GM21737 (cell line): ENCODE results near the gene SLC44A1.

Experiments used
- ATAC-seq: cut with Tn5 transposase; IDR thresholded peaks from one replicate; pipeline ENCODE4 v1.9.1; 2021; ENCODE audit warnings: mild to moderate bottlenecking, moderate library complexity; ENCODE audit not compliant: unreplicated experiment

The SLC44A1 gene

DNA sequence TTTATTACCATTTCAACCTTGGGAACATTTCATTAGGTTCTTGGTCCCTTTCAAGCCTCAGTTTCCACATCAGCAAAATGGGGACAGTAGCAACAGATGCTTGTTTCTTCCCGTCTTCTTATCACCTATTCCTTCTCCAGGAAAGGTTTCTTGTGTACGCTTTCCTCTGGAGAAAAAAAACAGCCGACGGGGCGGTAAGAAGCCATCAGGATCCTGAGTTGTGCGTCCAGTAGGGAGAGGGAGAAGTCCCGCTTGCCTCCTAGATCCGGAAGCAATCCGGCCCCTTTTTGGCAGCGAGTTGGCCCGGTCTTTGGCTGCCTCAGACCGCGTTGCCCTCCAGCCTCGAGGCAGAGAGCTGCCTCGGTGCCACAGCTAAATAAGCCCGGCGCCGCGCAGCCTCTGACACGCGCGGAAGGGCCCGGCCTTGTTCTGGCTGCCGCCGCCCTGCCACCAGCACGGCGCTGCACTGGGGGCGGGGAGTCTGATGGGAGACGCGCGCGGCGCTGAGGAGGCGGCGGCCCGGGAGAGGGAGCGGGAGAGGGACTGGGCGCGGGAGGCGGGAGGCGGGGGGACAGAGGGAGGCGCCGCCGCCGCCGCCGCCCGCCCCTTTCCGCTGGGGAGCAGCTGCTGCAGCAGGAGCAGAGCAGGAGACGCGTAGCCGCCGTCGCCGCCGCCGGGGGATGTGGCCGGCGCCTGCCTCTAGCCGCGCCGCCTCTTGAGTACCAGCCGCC lies at the start of gene SLC44A1:
TSS of gene SLC44A1 (plus strand) at position 649 of the 731 bp plus-strand sequence. CDS start 218 bp downstream, outside the sequence.
- ATAC-seq = peak; percentile 86

DNA sequence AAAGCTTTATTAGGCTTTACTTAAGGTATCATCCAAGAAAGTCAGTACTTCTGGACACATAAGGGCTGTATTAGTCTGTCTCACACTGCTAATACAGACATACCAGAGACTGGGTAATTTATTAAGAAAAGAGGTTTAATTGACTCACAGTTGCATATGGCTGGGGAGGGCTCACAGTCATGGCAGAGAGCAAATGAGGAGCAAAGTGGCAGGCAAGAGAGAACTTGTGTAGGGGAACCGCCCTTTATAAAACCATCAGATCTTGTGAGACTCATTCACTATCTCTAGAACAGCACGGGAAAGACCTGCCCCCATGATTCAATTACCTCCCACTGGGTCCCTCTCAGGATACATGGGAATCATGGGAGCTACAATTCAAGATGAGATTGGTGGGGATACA lies 49.2 kb upstream of the SLC44A1 start:
- ATAC-seq = no peak

DNA sequence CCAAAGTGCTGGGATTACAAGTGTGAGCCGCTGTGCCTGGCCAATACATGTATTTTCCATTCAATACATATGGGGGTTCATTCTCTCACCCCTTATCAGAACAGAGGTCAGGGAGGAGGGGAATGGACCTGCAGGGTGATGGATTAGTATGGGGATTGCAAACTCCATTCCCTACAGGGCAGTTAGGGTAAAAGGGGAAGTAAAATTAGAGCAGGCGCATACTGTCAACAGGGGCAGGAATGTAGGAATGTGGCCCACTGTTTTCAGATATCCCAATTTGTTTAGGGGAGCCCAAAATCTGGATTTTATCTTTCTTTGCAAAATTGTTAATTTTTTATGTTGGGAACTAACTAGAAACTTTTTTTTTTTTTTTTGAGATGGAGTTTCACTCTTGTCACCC lies 46.4 kb upstream of the SLC44A1 start:
- no peak for ATAC-seq

DNA sequence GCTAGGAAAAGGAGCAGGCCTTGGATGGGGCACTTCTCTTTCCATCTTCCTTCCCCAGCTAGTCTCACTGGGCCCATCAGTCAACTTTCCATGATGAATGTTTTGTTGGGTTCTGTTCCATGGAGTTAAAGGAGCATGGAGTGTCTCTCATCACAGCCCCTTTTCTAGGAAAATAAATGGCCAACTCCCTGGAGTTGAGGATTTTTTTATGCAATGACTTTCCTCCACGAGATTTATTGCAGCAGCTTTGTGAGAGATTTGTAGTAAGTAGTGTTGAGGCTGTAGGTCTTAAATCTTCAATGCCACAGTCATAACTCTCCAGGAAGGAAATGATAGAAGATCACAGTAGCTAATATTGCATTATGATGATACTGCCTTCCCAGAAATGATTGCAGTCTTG lies 45.6 kb upstream of the SLC44A1 start:
- ATAC-seq = no peak

DNA sequence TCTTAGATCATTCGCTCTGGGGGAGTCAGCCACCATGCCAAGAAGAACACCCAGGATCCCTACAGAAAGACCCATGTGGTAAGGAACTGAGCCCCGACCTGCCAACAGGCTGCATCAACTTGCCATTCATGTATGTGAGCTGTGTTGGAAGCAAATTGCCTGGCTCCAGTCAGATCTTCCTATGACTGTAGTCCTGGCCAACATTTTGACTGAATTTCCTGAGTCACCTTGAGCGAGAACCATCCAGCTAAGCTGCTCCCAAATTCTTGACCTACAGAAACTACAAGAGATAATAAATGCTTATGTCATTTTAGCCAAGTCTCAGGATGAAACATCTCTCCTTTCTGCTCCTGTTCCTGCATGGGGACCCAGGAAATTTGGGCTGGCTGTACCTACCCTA lies 40.0 kb upstream of the SLC44A1 start:
- ATAC-seq = no peak

DNA sequence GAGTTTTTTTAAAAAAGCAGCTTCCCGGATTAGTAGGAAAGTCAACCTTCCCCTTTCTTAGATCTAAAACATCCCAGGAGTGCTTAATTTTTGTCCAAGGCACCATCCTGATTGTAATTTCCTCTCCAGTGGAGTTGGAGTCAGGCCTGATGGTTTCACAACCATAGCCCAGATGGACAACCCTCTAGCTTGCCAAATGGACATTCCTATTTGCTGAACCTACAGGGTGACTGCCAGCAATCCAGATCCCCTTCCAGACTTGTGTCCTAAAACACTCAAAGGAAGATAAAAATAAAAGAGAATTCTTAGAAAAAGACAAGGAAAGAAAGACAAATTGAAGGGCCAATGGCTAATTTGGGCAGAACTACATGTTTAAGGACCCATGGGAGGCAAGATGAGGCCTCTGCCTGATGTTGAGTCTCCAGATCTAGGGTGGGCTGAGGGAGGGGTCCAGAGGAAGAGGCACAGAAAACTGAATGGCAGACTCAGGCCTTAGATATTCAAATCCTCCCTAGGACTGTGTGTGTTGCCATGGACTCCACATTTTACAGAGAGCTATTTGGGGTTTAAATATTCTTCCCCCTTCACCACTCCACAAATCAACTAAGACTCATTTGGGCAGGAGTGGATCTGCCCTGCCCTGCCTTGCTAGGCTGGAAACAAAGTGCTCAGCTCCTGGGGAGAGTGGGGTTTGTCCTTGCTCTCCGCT lies 38.5 kb upstream of the SLC44A1 start:
- no peak for ATAC-seq

DNA sequence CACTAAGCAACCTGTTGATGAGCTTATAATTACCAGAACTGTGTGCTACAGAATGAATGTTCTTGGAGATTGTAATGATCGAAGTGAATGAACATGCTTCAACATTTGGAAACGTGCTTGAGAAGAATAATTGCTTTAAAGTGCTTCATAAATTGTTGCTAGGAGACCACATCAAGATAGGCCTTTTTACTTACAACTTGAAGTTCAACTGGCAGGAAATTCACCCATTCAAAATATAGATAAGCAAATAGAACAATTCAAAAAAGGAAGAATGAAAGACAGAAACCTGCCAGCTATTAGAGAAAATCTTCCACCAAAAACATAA lies 38.0 kb upstream of the SLC44A1 start:
- no peak for ATAC-seq

DNA sequence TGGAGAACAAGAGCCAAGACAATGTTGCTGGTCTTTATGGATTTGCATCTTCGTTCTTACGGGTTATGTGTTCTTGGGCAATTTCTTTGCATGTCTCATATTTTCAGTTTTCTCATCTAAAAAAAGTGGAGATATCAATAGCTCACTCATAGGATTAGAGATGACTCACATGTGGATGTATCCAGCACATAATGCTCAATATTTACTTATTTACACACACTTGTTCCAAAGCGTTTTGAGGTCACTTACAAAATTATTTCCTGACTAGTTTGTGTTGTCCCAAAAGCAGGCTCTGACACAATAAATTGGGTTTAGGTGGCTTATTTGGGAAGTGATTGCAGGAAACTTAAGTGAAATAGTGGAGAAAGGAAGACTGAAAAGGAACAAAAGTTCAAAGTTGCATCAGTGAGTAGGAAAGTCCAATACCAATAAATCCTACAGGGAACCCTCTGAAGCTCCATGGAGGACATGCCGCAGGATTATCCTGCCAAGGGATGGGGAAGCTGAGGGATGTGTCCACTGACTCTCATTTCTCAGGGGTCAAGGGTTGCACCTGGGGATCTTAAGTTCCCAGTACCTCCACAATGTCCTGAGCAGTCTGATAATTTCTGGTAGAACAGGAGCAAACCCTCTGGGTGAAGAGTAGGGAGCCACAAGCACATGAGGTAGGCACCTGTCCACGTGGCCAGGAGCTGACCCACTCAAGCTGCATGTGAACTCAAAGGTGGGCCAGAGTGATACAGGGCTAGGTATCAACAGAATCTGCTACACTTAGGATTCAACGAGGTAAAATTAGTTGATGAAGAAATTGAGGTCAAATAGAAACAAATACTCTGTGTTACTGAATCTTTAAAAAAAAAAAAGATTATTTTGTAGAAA lies 37.4 kb upstream of the SLC44A1 start:
- ATAC-seq = no peak

DNA sequence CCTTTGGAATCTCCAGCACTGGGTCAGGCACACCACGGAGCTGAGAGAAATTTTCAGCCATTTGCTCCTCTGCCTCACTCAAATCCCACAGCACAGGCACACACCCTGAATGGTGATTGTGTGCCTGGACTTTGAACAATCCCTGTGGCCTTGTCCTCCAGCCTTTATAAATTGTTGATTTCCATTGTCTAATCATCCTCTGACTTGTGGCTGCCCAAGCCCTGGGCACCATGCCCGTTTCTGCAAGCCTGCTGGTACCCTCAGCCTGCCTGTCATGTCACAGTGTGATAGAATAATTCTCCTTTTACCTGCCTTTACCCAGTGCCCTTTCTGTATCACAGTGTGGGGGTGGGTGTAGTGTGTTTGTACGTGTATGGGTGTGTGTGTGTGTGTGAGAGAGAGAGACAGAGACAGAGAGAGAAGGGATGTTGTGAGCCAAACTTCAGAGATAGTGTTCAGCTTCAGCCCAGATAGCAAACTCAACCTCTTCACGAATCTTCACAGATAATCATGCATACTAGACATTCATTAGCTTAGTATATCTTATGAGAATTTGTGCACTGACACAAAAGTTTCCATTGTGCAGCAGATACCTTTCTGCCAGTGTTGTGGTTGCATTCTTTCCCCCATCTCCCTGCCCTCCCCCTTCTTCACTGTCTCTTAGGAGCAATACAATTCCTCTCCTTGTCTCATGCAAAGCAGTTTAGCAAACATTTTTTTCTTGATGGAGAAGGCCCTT lies 27.8 kb upstream of the SLC44A1 start:
- no peak for ATAC-seq

DNA sequence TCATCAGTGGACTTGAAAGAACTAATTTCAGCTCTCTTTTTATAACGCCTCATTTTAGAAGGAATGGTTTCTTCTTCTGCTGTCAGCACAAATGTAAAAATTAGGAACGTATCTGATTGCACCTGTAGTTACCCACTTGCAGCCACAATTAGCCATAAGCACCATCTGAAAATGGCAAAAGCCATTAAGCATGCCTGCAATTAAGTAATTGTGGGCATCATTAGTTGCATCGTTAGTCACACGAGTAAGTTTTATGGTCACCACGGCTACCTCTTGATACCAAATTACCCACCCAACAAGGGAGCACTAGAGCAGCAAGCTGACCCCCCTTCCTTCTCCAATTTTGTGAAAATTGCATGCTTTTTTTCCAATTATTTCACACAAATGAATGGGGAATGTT lies 25.8 kb upstream of the SLC44A1 start:
- ATAC-seq = no peak

DNA sequence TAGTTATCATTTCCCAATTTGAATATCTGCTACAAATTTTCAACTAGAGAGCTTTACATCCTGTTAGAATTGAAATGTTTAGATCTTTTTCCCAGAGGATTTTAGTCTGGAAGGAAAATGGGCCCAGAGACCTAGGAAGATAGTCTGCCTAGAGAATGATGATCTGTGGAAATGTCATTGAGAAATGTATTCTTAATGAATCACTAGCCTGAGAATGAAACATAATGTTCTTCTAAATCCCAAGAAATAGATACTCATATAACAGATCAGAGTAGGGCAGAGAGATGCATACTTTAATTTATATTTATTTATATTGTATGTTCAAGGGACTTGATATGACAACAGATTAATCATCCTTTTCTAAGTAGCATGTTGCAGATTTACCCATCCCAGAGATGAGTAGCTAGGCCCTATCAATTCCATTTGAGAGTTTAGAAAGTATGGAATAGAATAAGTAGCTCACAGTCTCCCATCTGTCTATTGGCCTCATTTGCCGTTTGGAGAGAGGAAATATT lies 25.1 kb upstream of the SLC44A1 start:
- ATAC-seq = no peak

DNA sequence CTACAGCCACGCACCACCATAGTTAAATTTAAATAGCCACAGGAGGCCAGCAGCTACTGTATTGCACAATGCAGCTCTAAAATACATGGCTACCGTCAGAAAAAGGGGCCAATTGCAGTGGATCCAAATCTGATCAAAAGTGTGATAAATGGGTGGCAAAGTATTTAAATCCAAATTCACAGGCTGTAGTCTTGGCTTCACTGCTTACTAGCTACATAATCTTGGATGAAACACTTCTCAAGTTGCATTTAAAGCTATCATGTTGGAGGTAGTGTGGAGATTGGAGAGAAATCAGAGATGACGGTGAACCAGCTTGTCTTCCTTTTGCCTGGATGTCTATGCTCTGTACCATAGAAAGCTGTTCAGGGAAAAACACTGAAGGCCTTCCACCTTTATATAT lies 24.0 kb upstream of the SLC44A1 start:
- no peak for ATAC-seq

DNA sequence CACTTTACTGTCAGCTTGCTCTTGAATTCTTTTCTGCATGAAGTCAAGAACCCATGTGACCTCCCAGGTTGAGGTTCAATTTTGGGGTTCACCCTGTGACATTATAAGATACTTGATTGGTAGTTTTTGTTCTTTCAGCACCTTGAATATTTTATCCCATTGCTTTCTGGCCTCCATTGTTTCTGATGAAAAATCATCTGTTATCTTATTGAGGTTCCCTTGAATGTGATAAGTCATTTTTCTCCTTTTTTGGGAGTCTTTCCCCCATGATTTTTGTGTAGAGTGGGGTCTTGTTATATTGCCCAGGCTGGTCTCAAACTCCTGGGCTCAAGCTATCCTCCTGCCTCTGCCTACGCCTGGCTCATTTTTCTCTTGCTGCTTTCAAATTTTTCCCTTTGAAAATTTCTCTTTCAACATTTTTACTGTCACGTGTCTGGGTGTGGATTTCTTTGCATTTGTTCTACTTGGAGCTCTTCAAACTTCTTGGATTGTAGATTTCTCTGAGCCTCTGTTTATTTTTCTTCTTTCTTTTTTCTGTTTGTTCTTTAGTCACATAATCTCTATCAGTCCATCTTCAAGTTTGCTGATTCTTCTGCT lies 20.8 kb upstream of the SLC44A1 start:
- ATAC-seq = no peak

DNA sequence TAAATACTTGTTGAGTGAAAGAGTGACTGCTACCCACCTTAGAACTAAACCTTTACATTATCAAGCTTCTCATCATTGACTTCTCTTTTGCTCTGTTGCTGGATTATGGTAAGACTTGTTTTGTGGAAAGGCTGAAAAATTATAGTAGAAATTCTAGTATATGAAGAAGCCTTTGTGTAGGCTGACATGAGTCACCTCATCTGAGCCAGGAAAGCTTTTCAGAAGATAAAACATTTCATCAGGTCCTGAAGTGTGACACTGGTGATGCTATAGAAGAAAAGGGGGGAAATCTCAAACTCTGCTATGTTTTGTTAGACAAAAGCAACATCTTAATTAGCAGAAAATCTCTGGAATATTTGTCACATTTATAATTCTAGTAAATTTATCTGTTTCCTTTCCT lies 18.4 kb upstream of the SLC44A1 start:
- ATAC-seq = no peak

DNA sequence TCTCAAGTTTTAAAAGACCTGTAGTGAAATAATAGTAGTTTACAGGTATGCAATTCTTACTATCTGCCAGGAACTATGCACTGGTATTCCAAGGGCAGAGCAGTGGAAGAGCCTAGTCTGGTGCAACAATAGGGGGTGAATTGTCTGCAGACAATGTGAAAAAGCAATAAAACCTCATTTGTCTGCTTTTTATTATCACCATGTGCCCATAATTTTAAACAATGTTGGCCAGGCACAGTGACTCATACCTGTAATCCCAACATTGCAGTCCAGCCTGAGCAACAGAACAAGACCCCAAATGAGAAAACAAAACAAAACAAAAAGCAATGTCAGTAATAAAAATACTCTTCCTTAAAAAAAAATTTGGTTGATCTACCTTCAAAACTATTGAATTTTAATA lies 12.2 kb upstream of the SLC44A1 start:
- no peak for ATAC-seq

DNA sequence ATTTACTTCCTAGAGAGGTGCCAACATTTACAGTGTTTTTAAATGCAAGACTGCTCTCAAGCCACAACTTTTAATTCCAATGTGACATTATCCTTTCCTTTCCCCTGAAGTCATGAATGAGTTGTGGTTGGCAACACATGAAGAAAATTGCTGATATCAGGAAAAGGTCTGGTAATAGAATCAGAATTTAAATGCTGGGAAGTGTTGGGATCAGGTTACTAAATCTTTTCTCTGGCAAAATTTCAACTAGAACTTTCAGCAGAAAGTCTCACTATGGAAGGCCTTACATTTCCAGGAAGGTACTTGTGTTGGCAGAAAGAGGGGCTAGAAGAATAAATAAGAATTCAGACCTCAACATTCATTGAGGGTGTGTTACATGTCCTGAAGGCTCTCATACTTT lies 10.6 kb upstream of the SLC44A1 start:
- ATAC-seq = no peak

DNA sequence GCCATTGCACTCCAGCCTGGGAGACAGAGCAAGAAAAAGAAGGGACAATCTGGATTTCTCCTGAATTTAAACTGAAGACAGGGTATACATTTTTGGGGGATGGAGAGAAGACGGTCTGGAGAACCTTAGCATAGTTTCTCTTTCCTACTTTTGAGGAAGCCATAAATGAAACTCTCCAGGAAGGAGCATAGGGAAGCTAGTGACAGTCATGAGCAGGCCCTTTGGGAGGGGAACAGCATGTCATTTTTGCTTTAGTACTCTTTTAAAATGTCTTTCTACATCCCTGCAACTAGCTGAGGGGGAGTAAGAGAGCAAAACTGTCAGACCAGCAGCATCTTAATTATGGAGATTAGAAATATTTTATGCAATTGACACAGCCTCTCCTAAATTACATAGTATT lies 8.2 kb upstream of the SLC44A1 start:
- ATAC-seq = no peak

DNA sequence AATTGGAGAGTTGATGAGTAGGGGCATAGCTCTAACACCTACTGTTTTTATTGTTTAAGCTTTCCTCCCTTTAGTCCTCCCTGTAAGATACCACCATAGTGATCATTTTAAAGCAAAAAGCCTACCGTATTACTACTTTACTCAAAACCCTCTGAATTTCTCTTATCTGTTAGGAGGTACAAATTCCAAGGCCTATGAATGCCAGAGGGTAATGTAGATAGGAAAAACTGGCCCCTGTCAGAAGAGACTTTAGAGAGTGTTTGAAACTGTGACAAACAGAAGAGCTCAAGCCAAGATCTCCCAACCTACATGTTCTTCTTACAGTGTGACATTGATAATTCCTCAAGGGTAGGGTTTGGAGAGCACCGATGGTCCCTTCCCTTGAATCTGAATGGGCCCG lies 7.2 kb upstream of the SLC44A1 start:
- no peak for ATAC-seq

DNA sequence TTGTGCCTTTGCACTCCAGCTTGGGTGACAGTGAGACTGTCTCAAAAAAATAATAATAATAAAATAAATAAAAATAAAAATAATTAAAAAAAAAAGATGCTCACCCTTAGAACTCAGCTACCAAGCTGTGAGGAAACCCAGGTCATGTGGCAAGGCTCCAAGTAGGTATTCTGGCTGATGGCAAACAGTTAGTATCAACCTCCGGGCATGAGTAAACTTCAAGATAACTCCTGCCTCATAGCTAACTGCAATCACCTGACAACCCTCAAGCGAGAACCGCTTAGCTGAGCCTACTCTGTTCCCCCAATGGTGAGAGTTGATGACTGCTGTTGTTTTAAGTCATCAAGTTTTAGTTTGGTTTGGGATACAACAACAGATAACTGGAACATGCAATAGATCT lies 6.1 kb upstream of the SLC44A1 start:
- ATAC-seq = no peak

DNA sequence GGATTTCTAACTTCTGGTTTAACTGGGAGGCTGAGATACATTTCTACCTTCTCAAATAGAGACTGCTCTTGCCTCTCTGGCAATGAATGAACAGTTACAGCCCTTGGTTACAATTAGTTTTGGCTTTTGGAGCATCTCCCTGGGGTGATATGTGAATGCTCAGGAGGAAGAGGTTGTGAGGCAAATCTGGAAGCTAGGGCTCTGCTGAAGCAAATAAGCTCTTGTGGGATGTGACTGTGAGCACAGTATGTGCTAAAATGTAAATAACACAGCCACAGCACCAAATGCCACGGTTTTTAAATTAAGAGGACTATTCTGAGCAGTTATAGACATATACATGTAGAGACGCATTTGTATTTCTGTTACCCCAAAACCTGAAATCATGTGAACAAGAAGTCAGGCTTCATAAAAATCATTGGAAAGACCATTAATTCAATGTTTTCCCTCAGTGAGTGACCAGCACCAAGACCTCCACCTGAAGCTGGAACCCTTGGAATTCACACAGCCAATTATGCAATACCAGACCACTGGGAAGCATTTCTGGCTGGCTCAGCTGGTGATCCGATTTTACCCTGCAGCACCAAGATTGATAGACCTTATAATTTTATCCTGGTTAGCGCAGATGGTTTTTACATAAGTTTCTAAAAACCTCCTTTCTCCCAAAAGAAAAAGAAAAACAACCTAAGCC lies 3.0 kb upstream of the SLC44A1 start:
- no peak for ATAC-seq
